NCI-H526 (cell line): Measurements from ENCODE around the gene HSPA1A.
A peak's percentile ranks its signal among the peaks of the same experiment; 100 is the strongest.
"Not testable (repeated sequence)": the region's sequence is repeated elsewhere in the genome, so short reads cannot be mapped to it uniquely, and the experiment has no call there.

Experiments used
- DNase-seq, 2 experiments: peaks; one replicate each; lab custom pipeline; 2025; lab: John Stamatoyannopoulos, UW

Gene HSPA1A

DNA sequence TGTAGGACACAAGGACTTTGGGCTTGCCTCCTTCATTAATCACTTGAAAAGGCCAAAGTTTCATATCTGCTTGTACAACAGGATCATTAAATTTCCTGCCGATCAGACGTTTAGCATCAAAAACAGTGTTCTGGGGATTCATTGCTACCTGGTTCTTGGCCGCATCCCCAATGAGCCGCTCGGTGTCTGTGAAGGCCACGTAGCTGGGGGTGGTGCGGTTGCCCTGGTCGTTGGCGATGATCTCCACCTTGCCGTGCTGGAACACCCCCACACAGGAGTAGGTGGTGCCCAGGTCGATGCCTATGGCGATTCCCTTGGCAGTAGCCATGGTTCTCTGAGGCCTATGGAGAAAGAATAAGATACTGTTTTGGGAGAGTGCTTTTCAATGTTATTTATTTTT, 3.7 kb upstream of the HSPA1A start:
- no peak for DNase-seq

DNA sequence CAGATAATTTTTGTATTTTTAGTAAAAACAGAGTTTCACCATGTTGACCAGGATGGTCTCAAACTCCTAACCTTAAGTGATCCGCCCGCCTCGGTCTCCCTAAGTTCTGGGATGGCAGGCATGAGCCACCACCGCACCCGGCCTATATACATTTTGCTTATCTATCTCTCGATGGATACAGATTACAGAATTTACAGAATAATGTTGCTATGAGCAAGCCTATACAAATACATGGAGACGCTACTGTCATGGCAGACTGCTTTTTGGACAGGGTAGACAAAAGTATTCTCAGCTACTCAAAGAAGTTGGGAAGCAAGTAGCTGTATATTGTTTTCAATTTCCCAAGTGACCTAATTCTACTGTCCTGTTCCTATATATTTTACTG, 1.9 kb upstream of the HSPA1A start:
- DNase-seq: no peak

DNA sequence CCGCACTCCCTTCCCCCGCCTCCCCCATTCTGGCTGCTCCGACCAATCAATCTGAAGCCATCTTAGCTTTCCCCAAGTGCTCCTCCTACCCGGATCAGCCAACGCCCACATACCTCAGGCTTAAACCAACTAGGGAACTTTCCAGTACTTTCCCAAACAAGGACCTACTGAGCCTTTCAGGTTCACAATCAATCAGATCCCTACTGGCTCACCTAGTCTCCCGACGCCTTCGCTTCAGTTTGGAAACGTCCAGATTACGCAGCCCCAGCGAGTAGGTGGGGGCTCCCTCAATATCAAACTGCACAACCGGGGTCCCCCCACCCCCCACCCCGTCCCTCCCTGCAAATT, 692 bp upstream of the HSPA1A start:
- DNase-seq: peak; percentile 96 to 97

DNA sequence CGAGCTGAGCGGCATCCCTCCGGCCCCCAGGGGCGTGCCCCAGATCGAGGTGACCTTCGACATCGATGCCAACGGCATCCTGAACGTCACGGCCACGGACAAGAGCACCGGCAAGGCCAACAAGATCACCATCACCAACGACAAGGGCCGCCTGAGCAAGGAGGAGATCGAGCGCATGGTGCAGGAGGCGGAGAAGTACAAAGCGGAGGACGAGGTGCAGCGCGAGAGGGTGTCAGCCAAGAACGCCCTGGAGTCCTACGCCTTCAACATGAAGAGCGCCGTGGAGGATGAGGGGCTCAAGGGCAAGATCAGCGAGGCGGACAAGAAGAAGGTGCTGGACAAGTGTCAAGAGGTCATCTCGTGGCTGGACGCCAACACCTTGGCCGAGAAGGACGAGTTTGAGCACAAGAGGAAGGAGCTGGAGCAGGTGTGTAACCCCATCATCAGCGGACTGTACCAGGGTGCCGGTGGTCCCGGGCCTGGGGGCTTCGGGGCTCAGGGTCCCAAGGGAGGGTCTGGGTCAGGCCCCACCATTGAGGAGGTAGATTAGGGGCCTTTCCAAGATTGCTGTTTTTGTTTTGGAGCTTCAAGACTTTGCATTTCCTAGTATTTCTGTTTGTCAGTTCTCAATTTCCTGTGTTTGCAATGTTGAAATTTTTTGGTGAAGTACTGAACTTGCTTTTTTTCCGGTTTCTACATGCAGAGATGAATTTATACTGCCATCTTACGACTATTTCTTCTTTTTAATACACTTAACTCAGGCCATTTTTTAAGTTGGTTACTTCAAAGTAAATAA, 2.0 kb downstream of the HSPA1A start:
- DNase-seq: not testable (repeated sequence)

DNA sequence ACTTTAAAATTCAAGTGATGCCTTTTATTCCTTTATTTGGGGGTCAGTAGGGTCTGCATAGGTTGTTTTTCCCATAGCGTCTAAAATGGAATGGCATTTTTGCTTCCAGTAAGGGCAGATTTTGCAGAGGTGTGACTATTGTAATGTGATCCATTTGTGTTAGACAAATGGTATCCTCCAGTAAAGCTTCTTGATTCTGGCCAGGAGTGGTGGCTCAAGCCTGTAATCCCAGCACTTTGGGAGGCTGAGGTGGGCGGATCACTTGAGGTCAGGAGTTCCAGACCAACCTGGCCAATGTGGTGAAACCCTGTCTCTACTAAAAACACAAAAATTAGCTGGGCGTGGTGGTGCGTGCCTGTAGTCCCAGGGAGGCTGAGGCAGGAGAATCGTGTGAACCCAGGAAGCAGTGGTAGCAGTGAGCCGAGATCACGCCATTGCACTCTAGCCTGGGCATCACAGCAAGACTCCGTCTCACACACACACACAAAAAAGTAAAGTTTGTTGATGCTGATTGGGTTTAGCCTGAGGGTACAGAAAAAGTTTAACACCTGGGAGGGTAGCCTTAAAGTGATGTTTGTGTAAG, 2.7 kb downstream of the HSPA1A start:
- not testable (repeated sequence) for DNase-seq

DNA sequence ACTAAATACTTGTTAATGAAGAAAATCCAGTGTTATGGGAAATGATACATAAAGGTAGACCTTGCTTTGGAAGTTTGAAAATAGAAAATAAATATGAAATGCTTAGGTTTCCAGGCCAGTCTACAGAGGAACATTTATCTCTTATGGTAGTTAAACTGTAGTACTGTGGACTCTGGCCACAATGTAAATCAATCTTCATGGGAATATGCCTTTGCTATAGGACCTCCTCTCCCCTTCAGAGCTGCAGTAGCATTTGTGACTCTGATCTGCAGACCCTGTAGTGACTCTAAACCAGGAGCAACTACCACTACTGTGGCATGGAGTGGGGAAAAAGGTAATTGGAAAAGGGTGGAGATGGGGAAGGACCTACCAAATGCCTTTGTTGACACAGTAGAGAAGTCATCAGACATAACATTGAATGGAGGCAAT, 4.5 kb downstream of the HSPA1A start:
- peak in 1 of 2 experiments; percentile 17 for DNase-seq

DNA sequence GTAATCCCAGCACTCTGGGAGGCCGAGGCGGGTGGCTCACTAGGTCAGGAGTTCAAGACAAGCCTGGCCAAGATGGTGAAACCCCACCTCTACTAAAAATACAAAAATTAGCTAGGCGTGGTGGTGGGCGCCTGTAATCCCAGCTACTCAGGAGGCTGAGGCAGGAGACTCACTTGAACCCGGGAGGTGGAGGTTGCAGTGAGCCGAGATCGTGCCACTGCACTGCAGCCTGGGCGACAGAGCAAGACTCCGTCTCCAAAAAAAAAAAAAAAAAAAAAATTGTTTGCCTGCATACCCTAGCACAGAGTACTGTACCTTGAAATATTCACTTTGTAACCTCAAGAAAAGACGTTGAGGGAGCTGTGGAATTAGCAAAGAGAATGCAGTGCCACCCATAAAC, 5.1 kb downstream of the HSPA1A start:
- not testable (repeated sequence) for DNase-seq

DNA sequence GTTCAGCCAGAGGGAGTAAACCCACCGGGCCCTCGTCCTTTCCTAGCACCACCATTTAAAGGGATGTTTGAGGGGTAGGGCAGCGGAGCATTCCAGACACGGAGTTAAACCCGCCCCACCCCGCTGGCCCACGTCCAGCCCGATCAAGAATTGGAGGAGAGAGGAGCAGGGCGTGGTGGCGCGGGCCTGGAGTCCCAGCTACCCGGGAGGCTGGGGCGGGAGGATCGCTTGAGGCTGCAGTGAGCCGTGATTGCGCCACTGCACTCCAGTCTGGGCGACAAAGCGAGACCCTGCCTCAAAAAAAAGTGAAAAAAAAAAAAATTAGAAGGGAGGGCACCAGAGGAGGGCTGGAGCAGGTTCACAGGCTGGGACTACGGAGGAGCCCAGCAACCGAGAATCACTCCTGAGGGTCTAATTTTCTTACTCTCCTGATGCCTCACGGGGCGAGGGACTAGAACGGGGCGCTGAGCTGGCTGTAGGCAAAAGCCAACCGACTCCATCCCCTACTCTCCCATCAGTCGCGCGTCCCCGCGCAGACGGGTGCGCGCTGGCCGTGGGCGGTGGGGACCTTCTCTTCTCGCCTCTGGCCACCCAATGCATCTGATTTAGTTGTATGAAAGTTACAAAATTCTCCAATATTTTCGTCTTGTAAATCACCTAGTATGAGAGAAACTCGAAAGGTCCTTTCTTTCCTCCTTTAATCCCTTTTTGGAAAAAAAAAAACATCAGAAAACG, 6.1 kb downstream of the HSPA1A start:
- peak; percentile 35 to 79 for DNase-seq

DNA sequence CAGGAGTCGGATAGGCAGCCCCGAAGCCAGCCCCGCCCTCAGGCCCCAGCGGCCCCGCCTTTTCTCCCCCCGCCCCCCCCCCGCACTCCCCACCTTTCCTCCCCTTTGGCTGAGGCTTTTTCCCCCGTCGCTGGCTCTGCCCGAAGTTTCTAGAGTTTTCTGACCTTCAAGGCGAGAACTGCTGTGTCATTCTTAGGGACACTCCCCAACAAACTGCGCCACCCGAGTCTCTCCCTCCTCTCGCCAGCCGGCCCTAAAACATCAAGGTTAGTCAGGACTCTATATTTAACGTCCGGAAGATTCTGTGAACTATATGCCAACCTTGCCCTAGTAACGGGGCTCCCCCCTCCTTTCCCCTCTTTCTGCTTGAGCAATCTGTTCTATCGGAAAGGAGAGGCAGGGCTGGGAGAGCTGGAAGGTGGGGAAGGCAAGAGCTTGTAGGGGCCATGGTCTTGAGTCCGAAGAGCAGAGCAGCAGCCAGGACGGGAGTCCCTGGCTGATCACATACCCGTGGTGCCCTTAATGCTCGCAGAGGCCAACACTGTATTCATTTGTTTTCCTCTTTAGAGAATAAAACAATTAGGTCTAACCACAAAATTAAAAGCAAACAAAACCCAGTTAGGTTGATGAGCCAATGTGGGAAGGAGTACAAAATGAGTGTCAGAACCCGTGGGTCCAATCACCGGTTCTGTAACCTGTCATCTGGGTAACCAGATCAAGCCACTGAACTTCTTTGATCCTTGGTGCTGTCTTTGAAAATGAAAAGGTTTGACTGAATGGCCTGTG, 6.9 kb downstream of the HSPA1A start:
- peak in 1 of 2 experiments; percentile 65 for DNase-seq

DNA sequence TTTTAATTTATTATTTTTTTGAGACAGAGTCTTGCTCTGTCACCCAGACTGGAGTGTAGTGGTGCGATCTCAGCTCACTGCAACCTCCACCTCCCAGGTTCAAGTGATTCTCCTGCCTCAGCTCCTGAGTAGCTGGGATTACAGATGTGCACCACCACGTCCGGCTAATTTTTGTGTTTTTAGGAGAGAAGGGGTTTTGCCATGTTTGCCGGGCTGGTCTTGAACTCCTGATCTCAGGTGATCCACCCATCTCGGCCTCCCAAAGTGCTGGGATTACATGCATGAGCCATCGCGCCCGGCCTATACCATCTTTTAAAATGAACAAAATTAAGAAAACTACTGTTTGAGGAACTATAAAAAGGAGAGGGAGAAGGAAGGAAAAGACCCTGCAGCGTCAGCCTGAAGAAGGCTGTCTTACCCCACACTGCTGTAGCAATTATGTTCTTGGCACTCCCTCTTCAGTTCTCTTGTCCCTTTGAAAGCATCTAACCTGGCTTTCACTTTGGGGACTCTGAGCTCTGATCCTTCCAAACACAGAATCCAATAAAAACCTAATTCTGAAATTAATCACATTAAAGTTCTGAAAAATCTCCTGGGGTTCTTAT, 8.4 kb downstream of the HSPA1A start:
- not testable (repeated sequence) for DNase-seq

DNA sequence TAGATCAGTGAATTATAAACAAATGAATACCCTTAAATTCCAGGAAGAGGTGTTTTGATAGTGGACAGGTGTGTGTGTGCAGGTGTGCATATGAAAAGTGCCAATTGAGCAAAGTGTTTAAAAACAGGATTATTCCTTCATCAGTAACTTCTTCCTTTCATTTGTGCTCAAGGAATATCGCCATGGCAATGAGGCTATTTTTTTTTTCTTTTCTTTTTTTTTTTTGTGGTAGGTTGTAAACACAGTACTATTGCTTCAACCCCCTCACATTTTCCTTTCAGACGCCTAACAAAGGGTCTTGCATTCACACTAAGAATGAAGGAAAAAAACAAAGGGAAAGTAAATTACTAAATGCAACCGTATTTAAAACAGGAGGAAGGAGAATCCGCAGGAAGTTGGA, 10.2 kb downstream of the HSPA1A start:
- DNase-seq: no peak

DNA sequence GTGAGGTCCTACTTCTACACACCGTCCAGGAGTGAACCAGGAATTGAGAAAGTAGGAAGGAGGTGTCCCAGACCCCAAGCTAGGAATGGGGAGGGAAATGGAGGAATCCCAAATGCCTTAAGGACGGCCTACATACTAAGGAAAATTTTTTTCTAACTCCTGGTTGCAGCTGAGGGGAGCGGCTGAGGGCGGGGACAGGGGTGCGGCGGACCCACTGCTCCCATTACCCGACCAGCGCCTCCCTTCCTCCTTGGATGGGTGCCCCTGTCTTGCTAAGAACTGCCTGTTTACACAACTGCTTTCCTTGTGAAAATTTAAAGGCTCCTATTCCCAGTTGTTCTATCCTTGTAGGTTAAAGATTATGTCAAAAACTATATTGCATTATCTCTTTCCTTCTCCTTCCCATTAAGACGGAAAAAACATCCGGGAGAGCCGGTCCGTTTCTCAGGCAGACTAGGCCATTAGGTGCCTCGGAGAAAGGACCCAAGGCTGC, 11.5 kb downstream of the HSPA1A start:
- DNase-seq: peak in 1 of 2 experiments; percentile 77

DNA sequence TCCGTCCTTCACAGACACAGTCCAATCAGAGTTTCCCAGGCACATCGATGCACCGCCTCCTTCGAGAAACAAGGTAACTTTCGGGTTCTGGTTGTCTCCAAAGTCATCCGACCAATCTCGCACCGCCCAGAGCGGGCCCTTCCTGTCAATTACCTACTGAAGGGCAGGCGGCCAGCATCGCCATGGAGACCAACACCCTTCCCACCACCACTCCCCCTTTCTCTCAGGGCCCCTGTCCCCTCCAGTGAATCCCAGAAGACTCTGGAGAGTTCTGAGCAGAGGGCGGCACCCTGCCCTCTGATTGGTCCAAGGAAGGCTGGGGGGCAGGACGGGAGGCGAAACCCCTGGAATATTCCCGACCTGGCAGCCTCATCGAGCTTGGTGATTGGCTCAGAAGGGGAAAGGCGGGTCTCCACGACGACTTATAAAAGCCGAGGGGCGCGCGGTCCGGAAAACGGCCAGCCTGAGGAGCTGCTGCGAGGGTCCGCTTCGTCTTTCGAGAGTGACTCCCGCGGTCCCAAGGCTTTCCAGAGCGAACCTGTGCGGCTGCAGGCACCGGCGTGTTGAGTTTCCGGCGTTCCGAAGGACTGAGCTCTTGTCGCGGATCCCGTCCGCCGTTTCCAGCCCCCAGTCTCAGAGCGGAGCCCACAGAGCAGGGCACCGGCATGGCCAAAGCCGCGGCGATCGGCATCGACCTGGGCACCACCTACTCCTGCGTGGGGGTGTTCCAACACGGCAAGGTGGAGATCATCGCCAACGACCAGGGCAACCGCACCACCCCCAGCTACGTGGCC, 12.1 kb downstream of the HSPA1A start, which contains the start of gene HSPA1B:
TSS of gene HSPA1B (plus strand) at position 453 of the 794 bp plus-strand sequence. CDS start at position 666, 213 bp downstream.
- DNase-seq: peak; percentile 99

DNA sequence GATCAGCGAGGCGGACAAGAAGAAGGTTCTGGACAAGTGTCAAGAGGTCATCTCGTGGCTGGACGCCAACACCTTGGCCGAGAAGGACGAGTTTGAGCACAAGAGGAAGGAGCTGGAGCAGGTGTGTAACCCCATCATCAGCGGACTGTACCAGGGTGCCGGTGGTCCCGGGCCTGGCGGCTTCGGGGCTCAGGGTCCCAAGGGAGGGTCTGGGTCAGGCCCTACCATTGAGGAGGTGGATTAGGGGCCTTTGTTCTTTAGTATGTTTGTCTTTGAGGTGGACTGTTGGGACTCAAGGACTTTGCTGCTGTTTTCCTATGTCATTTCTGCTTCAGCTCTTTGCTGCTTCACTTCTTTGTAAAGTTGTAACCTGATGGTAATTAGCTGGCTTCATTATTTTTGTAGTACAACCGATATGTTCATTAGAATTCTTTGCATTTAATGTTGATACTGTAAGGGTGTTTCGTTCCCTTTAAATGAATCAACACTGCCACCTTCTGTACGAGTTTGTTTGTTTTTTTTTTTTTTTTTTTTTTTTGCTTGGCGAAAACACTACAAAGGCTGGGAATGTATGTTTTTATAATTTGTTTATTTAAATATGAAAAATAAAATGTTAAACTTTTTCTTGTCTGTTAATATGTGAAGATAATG, 14.4 kb downstream of the HSPA1A start:
- DNase-seq: peak; percentile 35 to 61

DNA sequence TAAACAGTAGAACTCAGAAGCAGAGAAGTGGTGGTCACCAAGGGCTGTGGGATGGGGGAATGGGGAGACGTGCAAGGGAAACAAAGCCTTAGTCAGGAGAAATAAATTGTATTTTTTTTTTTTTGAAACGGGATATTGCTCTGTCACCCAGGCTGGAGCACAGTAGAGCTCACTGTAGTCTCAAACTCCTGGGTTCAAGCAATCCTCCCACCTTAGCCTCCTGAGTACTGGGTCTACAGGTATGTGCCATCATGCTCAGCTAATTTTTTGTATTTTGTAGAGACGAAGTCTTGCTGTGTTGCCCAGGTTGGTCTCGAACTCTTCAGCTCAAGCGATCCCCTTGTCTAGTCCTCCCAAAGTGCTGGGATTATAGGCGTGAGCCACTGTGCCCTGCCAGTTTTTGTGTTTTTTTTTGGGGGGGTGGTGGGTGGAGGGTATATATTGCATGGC, 15.6 kb downstream of the HSPA1A start:
- DNase-seq: no peak

DNA sequence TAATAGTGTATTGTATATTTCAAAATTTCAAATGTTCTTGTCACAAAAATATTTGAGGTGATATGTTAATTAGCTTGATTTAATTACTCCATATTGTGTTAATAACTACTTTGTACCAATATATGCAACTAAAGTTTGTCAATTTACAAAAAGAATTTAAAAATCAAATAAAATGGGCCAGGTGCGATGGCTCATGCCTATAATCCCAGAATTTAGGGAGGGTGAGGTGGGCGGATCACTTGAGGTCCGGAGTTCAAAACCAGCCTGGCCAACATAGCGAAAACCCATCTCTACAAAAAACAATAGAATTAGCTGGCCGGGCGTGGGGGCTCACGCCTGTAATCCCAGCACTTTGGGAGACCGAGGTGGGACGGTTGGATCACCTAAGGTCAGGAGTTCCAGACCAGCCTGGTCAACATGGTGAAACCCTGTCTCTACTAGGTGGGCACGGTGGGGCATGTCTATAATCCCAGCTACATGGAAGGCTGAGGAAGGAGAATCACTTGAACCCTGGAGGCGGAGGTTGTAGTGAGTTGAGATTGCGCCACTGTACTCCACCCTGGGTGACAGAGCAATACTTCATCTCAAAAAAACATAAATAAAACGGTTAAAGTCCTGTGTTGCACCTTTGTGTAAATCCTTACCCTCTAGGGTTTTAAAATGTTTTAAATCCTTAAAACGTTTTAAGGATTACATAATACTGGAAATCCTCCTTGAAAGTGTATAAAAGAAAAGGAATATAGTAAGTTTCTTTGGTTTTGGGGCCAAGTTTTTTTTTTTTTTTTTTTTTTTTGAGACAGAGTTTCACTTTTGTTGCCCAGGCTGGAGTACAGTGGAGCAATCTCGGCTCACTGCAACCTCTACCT, 16.2 kb downstream of the HSPA1A start:
- DNase-seq: no peak

DNA sequence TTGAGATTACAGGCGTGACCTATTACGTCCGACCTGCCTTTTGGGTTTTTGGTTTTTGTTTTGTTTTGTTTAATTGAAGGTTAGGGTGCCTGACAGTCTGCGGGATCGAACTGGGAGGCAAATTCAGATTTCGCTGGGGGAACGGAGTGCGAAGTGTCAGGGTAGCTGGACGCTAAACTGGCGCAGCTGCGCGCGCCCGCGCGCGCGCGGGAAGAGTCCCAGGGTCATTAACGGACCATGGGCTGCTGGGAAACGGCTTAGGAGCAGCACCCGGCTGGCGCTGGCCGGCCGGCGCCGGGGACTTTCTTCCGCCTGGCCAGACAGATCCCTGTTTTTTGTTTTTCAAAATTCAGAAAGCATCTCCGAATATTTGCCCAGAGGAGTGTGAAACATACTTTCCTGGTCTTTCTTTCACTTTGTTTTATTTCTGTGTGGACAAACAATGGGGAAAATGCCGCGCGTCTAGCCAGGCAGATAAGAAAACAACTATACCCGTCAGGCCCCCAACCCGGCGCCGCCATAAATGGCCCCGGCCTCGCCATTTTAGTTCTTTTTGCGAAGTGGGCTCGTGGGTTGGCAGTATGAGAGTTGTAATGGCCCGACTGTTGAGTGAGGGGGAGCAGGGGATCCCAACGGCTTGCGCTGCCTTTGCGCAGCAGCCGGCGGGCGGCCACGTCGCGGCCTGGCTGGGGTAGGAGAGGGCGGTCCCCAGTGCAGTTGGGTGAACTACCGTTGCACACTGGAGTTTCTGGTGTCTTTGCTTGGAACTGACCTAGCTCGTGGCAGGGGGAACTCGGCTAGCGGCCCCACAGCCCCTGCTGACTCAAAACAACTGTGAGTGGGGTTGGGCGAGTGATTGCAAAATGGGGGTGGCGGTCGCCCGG, 19.3 kb downstream of the HSPA1A start:
- DNase-seq: peak; percentile 84 to 96

DNA sequence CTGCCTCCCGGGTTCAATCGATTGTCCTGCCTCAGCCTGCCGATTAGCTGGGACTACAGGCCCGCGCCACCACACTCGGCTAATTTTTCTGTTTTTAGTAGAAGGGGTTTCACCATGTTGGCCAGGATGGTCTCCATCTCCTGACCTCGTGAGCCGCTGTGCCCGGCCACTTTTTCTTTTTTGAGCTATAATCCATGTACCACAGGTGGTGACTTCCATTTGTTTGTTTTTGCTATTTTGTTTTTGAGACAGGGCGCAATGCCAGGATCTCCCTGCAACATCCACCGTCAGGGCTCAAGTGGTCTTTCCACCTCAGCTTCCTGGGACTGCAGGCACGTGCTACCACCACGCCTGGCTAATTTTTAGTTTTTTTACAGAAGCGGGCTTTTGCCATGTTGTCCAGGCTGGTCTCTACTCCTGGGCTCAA, 20.7 kb downstream of the HSPA1A start:
- no peak for DNase-seq
